ENCODE data around the gene TRIM2. TPM values are rescaled to one million over a fixed set of nuclear protein-coding genes. Genes with fewer than 3 reads are reported as not detected.

Gene TRIM2
- total and polyA plus RNA-seq, 2 of the 8 experiments (the other 6 are each of a cell fraction or from before 2014, with no cell fraction given), result 34.0 to 59.8 TPM

DNA sequence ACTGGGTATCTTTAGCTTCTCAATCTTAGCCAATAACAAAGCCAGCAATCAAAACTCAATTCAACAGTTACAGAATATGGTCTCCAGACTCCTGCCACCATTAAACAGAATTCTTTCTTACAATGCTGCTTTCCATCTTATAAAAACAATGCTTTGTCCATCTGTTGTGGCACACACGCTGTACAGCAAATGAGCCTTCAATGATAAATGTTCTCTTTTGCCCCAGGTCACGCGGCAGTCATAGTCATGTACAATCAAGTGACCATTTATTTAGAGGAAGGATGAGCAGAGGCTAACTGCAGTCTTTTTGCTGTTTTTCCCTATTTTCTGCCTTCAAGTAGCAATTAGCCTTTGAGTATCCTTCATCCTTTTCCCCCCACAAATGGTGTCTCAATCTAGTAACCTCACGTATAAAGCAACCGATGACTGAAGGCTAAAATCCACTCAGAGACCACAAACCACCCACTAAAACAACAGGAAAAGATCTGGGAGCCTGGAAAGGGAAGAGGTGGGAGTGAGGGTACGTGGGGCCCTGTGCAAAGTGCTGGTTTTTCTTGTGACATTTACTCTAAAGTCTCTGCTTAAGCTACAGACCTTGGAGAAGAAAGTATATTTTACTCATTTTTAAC lies 24.4 kb downstream of the TRIM2 start (continued):
- TF ChIP-seq KDM4A (IDR thresholded peaks at IDR 0.05; ENCODE audit: low read depth, low read length, severe bottlenecking) (no peak), SP2 (IDR thresholded peaks at IDR 0.05; ENCODE audit: low read length) (no peak), SIN3A (conservative IDR thresholded peaks at IDR 0.05 in 1 of 2, IDR thresholded peaks at IDR 0.05 in 1 of 2; ENCODE audit: low read depth in 1 of 2, low read length in 2 of 2) (no peak), EGR1 (IDR thresholded peaks at IDR 0.05; ENCODE audit: borderline replicate concordance, low read depth, low read length) (no peak), GABPA (IDR thresholded peaks at IDR 0.05; ENCODE audit: borderline replicate concordance, insufficient read depth, low read length) (no peak), TAF7 (optimal IDR thresholded peaks at IDR 0.05; ENCODE audit: borderline replicate concordance, low read depth, low read length) (no peak), ASH2L (IDR thresholded peaks at IDR 0.05; ENCODE audit: low read length) (no peak), HDAC2 (IDR thresholded peaks at IDR 0.05; ENCODE audit: borderline replicate concordance in 1 of 2, low read depth in 2 of 2, low read length in 2 of 2) (no peak)
